C4-2B (cell line): Measurements from ENCODE around the gene SPG21.

Experiments
- ZFX ChIP-seq: fragments of 450-650 bp; IDR thresholded peaks from 2 replicates; pipeline ENCODE4 v1.6.1; 2017
- TF ChIP-seq, protein P1 (sequence below): fragments of 450-650 bp; conservative IDR thresholded peaks from 2 replicates; pipeline ENCODE4 v1.5.1; 2017; ENCODE audit warnings: mild to moderate bottlenecking

DNA sequence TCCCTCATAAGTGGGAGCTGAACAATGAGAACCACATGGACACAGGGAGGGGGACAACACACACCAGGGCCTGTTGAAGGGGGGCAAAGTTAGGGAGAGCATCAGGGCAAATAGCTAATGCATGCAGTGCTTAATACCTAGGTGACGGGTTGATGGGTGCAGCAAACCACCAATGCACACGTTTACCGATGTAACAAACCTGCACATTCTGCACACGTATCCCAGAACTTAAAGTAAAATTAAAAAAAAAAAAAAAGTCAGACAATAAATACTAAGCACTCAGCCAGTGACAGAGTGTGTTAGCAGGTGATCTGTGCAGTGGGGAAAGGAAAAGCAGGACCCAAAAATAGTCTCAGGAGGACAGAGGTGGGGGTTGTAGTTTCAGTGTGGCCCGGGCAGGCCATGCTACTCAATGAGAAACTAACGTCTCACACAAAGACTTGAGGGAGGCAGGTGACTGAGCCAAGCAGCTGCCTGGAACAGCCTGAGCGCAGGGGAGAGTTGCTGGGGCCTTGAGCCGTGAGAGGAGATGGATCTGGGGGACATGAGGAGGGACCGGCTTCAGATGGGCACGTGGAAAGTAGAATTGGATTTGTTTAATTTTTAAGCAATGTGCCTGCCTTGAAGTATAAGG is 59.6 kb downstream of the SPG21 start:
- TF ChIP-seq, protein P1, sequence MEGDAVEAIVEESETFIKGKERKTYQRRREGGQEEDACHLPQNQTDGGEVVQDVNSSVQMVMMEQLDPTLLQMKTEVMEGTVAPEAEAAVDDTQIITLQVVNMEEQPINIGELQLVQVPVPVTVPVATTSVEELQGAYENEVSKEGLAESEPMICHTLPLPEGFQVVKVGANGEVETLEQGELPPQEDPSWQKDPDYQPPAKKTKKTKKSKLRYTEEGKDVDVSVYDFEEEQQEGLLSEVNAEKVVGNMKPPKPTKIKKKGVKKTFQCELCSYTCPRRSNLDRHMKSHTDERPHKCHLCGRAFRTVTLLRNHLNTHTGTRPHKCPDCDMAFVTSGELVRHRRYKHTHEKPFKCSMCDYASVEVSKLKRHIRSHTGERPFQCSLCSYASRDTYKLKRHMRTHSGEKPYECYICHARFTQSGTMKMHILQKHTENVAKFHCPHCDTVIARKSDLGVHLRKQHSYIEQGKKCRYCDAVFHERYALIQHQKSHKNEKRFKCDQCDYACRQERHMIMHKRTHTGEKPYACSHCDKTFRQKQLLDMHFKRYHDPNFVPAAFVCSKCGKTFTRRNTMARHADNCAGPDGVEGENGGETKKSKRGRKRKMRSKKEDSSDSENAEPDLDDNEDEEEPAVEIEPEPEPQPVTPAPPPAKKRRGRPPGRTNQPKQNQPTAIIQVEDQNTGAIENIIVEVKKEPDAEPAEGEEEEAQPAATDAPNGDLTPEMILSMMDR, result no peak
- no peak for TF ChIP-seq ZFX
